GM18520 (cell line): Measurements from ENCODE around the gene BNC2.

Experiments
- ATAC-seq: cut with Tn5 transposase; IDR thresholded peaks from one replicate; pipeline ENCODE4 v1.9.1; 2021; ENCODE audit not compliant: unreplicated experiment

Gene BNC2

GRCh38 chr9:16386827-16387077 lies 483.7 kb downstream of the BNC2 start:
- ATAC-seq: no peak

GRCh38 chr9:16386007-16386826 lies 484.3 kb downstream of the BNC2 start:
- no peak for ATAC-seq

- no peak for ATAC-seq
These were observed 484.9 kb downstream of the BNC2 start for GRCh38 chr9:16385590-16385989.

GRCh38 chr9:16384993-16385392 lies 485.5 kb downstream of the BNC2 start:
- no peak for ATAC-seq

GRCh38 chr9:16377311-16377710 lies 493.2 kb downstream of the BNC2 start:
- ATAC-seq: no peak

- ATAC-seq: no peak
These were observed 499.2 kb downstream of the BNC2 start for GRCh38 chr9:16371306-16371705.

- no peak for ATAC-seq
These were observed 499.8 kb downstream of the BNC2 start for GRCh38 chr9:16370647-16371046.

- no peak for ATAC-seq
These were observed 501.0 kb downstream of the BNC2 start for GRCh38 chr9:16369427-16369826.

GRCh38 chr9:16368237-16369087 lies 502.0 kb downstream of the BNC2 start:
- ATAC-seq: no peak

GRCh38 chr9:16367605-16368231 lies 502.8 kb downstream of the BNC2 start:
- no peak for ATAC-seq

- ATAC-seq: no peak
These were observed 506.1 kb downstream of the BNC2 start for GRCh38 chr9:16364347-16364746.

GRCh38 chr9:16363916-16364315 lies 506.6 kb downstream of the BNC2 start:
- ATAC-seq: no peak

- no peak for ATAC-seq
These were observed 507.2 kb downstream of the BNC2 start for GRCh38 chr9:16363073-16363781.

- ATAC-seq: no peak
These were observed 508.5 kb downstream of the BNC2 start for GRCh38 chr9:16361939-16362338.

- no peak for ATAC-seq
These were observed 509.4 kb downstream of the BNC2 start for GRCh38 chr9:16361118-16361517.

- no peak for ATAC-seq
These were observed 510.2 kb downstream of the BNC2 start for GRCh38 chr9:16360247-16360646.
